H1 (cell line): ENCODE measurements around the gene ADAMTS9. TPM values are rescaled to one million over a fixed set of nuclear protein-coding genes. Genes with fewer than 3 reads are reported as not detected.

Experiments
- CHD1 ChIP-seq: IDR thresholded peaks from 2 replicates; pipeline ENCODE4 v1.6.1; 2012; ENCODE audit warnings: low read depth, low read length, improper control_type of control experiment
- CHD7 ChIP-seq: fragments of 300-600 bp; sonication (generic); IDR thresholded peaks from 2 replicates; pipeline ENCODE4 v1.7.1; 2012; ENCODE audit warnings: low read length, moderate library complexity, mild to moderate bottlenecking, inconsistent platforms; ENCODE audit not compliant: insufficient replicate concordance
- polyA plus RNA-seq, 7 experiments: library from polyadenylated mRNA; depleted of rRNA in 3 of 7; stranded (reverse) in 5 of 7; unstranded in 2 of 7; fragments of >200 nt in 5 of 7; fragments of 200-250 nt in 2 of 7; gene quantifications; 1 replicate in 5 of 7; 2 replicates in 1 of 7; 4 replicates in 1 of 7; pipeline versions ENCODE4 v1.2.1 to v1.2.3, GENCODE V29; 2011 to 2013; ENCODE audit warnings: missing spikeins in 2 of 7, mixed read lengths in 2 of 7
- total RNA-seq: library from RNA; stranded (reverse); fragmentation: NEBNext Ultra II Directional; extraction: Animal tissue kit (Norgen Biotek cat#: 25700); gene quantifications from 2 replicates; pipeline ENCODE4 v1.2.1, GENCODE V29; 2021

Gene ADAMTS9
- total and polyA plus RNA-seq, 2 of the 8 experiments (the other 6 are each of a cell fraction or from before 2014, with no cell fraction given), result 0.20 to 0.41 TPM

GRCh38 chr3:64563751-64564150 is 124.0 kb downstream of the ADAMTS9 start (continued):
- TF ChIP-seq CHD7 (no peak), CHD1 (no peak)
